ENCODE data around the gene RGL1. TPM values are rescaled to one million over a fixed set of nuclear protein-coding genes. Genes with fewer than 3 reads are reported as not detected.

Gene RGL1
- total RNA-seq, 1 experiment from 2014 or later: 3.7 TPM

- DNase-seq (ENCODE audit: low spot score): no peak
- in situ Hi-C loops (cut with HindIII; ENCODE audit: low sequenced_read_pairs): no loop called here
Observed at GRCh38 chr1:183931646-183932271, 126.8 kb downstream of the RGL1 start.

- peak; percentile 85 for DNase-seq (ENCODE audit: low spot score)
- in situ Hi-C loops (cut with HindIII; ENCODE audit: low sequenced_read_pairs): no loop called here
Observed at GRCh38 chr1:183932412-183932811, 127.5 kb downstream of the RGL1 start.

DNA sequence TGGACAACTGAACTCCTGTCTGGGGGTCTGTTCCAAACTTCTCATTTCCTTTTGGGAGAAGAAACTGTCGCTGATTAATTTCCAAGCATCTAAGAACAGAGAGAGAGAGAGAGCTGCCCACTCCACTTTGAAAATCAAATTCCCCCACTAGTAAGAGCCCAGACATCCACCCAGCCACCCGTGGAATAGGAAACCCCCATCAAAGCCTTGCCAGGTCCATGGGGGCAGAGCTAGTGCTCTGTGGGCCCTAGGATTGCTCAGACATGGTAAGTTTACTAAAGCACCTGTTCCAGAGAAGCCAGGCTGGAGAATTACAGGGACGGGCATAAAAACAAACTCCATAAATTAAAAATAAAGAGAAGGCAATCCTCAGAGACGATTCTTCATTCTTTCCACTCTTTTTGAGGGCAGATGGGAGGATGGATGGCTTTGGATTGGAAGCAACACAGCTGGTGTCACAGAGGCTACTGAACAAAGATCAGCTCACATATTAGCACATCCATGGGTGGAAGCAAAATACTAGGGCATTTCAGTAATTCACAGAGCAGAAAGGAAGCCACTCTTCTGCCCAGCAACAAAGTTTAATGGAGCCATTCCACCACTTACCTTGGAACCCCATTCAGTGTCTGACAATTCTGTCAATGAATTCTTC lies 128.7 kb downstream of the RGL1 start:
- in situ Hi-C loops (cut with HindIII; ENCODE audit: low sequenced_read_pairs): no loop called here
- DNase-seq (ENCODE audit: low spot score): no peak

DNA sequence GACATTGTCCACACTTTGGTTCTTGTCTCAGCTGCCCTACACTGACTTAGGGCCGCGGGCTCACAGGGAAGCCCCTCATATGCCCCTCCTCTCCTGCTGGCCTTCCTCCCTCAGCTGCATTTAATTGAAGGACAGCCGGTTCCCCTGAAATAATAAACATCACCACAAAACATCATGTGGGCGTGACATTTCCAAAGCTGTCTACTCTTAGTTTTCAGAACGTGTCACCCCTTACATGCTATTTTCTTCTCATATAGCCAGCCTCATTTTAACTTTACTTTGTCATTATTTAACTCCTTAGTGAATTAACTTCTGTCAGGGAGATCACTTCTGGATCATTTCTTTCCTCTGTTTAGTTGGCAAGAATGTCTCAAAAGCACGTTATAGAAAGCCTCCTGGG lies 129.4 kb downstream of the RGL1 start:
- in situ Hi-C loops (cut with HindIII; ENCODE audit: low sequenced_read_pairs): no loop called here
- DNase-seq (ENCODE audit: low spot score): no peak

GRCh38 chr1:183936009-183936408 lies 131.1 kb downstream of the RGL1 start:
- in situ Hi-C loops (cut with HindIII; ENCODE audit: low sequenced_read_pairs): no loop called here
- no peak for DNase-seq (ENCODE audit: low spot score)

- in situ Hi-C loops (cut with HindIII; ENCODE audit: low sequenced_read_pairs): no loop called here
- no peak for DNase-seq (ENCODE audit: low spot score)
Observed at GRCh38 chr1:183936791-183937190, 131.9 kb downstream of the RGL1 start.

DNA sequence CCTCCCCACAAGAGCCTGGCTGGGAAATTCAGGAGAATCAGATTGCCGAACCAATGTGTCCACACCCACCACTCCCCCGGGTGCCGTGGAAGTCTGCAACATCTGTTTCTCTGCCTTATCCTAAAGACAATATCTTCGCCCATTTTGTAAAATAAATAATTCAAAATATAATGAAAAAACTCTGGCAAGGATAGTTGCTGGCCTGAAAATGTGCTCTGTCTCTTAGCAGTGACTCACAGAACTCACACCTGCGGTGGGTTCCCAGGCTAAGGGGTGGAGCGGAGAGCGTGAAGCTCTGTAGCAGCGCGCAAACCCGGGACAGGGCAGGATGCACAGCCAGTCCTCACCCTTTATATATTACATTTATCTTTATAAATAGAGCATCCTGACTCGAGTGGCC lies 132.7 kb downstream of the RGL1 start:
- no peak for DNase-seq (ENCODE audit: low spot score)
- in situ Hi-C loops (cut with HindIII; ENCODE audit: low sequenced_read_pairs): no loop called here

DNA sequence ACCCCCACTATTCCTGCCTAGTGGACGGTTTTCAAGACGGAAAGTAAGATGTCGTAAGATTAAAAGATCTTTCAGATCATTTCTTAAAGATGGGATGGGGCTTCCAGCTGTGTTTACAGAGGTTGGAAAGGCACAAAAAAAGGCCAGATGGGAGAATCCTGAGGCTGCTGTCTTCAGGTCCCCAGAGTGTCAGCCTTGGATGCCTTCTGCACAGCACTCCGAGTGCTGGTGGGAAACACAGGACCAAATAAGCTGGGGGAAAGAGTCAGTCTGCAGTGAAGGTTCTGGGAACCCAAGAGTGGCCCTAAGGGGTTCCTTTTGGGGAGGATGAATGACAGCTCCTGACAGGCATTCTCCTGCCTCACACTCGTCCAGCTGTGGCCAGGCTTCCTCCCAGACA lies 136.1 kb downstream of the RGL1 start:
- no peak for DNase-seq (ENCODE audit: low spot score)
- in situ Hi-C loops (cut with HindIII; ENCODE audit: low sequenced_read_pairs): no loop called here

DNA sequence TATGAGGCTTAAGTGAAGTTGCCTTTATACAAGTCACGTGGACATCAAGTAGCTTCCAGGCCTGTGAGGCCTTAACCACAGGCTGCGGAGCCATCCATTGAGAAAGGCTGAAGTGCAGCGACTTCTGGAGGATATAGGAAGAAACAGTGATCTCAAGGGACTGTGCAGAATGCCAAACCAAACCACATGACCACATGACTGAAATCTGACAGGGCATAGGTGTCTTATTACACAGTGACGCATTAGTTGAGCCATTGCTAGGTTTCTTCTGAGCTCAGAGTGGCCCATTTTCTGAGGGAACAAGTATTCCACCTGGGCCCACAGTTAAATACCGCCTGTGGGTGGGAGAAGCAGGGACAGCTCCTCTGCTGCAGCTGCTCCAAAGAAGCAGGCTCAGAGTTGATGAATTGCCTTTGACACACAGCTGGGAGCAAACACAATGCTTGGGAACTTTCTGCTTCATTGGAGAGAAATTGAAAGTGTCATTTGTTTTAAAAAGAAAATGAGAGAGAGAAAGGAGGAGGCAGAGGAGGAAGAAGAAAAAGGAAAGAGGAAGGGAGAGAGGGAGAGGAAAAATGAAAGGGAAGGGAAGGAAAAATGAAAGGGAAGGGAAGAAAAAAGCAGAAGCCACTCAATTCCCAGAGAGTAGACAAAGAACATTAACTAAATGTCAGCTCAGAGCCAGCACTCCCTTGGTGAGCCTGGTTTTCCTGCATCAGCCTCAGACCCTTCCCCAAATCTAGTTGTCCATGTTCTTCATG lies 138.2 kb downstream of the RGL1 start:
- in situ Hi-C loops (cut with HindIII; ENCODE audit: low sequenced_read_pairs): no loop called here
- DNase-seq (ENCODE audit: low spot score): no peak

DNA sequence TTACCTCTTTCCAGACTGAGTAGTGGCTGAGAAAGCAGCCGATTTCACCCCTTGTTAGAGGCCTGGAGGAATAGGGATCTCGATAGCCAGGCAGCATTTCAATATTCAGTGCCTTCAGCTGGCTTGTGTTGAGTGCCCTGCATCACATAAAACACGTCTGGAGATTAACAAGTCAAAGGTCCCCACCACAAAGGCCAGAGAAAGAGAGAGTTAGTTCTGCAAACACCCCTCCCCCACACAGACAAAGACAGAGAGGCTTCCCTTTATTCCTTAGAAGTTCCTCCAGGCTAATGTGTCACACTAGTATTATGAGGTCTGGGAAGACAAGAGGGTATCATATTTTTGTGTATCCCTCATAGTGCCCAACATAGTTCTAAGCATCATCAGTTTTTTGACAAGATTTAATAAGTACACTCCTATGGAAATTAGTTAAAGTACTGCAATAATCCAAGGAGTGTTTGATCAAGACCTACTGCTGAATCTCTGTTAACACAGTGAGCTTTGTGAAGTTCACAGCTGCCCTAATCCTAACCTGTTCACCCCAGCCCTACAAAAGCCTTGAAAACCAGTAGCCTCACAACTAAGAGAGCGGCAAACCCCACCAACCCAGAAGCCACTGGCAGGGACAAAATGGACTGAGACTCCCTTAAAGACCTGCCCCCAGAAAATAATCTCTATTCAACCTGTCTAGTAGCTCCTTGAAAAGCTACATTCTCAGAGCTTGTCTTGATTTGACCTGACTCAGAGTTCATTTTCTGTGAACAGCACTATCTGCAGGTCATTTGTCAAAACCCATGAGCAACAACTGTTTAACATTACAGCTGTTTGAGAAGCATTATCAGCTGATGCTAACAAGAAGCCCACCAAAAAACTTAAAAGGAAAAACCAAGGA lies 140.8 kb downstream of the RGL1 start:
- DNase-seq (ENCODE audit: low spot score): no peak

GRCh38 chr1:183946320-183946613 lies 141.3 kb downstream of the RGL1 start:
- in situ Hi-C loops (cut with HindIII; ENCODE audit: low sequenced_read_pairs): no loop called here

More for the DNA sequence above, 140.8 kb downstream of the RGL1 start:
- in situ Hi-C loops (cut with HindIII; ENCODE audit: low sequenced_read_pairs): no loop called here

GRCh38 chr1:183947988-183948387 lies 143.1 kb downstream of the RGL1 start:
- no peak for DNase-seq (ENCODE audit: low spot score)
- in situ Hi-C loops (cut with HindIII; ENCODE audit: low sequenced_read_pairs): no loop called here

More at GRCh38 chr1:183946320-183946613, 141.3 kb downstream of the RGL1 start:
- DNase-seq (ENCODE audit: low spot score): no peak

DNA sequence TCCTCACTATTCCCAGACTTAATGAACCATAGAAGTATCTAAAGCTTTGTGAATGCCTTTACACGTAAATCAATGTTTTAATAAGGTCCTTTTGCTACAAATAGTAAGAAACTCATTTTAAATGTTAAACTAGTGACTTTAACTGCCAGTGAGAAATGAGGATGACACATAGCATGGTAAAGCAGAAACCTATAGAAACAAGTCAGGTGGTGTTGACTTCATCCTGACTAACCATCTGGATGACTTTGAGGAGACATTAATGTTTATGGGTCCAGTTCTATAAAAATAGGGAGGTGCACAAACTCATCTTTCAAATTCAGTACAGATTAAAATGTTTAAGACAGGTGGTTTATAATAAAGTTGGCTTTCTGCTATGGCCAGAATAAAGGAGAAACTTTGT lies 147.2 kb downstream of the RGL1 start:
- DNase-seq (ENCODE audit: low spot score): no peak
- in situ Hi-C loops (cut with HindIII; ENCODE audit: low sequenced_read_pairs): no loop called here

GRCh38 chr1:183953031-183953430 lies 148.1 kb downstream of the RGL1 start:
- peak; percentile 77 for DNase-seq (ENCODE audit: low spot score)
- in situ Hi-C loops (cut with HindIII; ENCODE audit: low sequenced_read_pairs): no loop called here

DNA sequence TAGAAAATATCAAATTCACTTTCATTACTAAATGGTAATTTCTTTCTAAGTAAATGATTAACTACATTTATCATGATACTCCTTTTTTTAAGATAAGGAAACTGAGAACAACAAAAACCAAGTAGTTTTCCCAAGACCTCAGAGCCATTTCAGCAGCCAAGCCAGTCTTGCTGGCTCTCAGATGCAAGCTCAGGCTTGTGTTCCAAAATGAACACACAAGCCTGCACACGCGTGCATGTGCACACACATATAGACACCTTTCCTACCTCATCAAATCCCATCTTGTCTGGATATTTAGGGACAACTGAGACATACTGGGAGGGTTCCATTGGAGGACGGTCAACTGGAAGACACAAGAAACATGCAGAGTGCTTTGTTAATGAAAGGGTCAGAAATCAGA lies 149.6 kb downstream of the RGL1 start:
- DNase-seq (ENCODE audit: low spot score): no peak
- in situ Hi-C loops (cut with HindIII; ENCODE audit: low sequenced_read_pairs): no loop called here

GRCh38 chr1:183956559-183957188 lies 151.8 kb downstream of the RGL1 start:
- in situ Hi-C loops (cut with HindIII; ENCODE audit: low sequenced_read_pairs): no loop called here
- DNase-seq (ENCODE audit: low spot score): no peak

GRCh38 chr1:183957216-183957830 lies 152.4 kb downstream of the RGL1 start:
- no peak for DNase-seq (ENCODE audit: low spot score)
- in situ Hi-C loops (cut with HindIII; ENCODE audit: low sequenced_read_pairs): no loop called here

GRCh38 chr1:183958958-183959357 lies 154.0 kb downstream of the RGL1 start:
- in situ Hi-C loops (cut with HindIII; ENCODE audit: low sequenced_read_pairs): no loop called here
- no peak for DNase-seq (ENCODE audit: low spot score)

DNA sequence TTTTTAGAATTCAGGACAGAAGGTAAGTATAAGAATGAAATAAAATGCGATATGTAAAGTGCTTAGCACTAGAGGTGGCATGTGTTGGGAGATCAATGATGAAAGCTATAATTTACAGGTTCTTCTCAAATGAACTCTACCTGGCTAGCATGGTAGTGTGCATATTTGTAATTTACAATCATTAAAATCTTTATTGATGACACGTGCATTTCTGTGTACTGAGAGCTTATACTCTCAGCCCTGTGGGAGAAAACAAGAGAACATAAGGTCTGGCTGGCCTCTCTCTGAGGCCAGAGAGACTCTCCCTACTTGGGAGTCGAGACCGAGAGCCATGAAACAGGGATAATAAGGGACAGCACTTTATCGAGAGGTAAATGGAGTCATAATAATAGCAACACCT lies 156.2 kb downstream of the RGL1 start:
- in situ Hi-C loops (cut with HindIII; ENCODE audit: low sequenced_read_pairs): no loop called here
- DNase-seq (ENCODE audit: low spot score): no peak
